NCI-H128 (cell line): ENCODE data around the gene GOLT1A.

Experiments used
- DNase-seq: peaks from one replicate; lab custom pipeline; 2025; ENCODE audit not compliant: unreplicated experiment; lab: John Stamatoyannopoulos, UW

GOLT1A gene

DNA sequence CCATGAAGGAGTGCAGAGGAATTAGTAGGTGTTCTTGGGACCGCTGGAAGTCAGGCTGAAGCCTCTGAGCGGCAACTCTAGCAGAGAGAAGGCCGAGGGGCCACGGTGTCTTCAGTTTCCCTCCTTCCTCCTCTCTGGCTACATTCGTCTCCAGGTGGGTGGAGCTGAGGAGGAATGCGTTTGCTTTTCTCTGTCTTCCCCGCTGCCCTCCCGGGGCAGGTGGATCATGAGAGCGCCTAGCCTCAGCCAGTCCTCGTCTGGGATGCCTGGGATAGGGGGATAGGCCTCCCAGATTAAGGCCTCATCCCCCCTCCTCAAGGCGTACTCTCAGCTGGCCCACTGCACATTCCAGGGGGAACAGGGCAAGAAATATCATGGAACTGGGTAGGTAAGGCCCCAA, 7.5 kb upstream of the GOLT1A start:
- no peak for DNase-seq

DNA sequence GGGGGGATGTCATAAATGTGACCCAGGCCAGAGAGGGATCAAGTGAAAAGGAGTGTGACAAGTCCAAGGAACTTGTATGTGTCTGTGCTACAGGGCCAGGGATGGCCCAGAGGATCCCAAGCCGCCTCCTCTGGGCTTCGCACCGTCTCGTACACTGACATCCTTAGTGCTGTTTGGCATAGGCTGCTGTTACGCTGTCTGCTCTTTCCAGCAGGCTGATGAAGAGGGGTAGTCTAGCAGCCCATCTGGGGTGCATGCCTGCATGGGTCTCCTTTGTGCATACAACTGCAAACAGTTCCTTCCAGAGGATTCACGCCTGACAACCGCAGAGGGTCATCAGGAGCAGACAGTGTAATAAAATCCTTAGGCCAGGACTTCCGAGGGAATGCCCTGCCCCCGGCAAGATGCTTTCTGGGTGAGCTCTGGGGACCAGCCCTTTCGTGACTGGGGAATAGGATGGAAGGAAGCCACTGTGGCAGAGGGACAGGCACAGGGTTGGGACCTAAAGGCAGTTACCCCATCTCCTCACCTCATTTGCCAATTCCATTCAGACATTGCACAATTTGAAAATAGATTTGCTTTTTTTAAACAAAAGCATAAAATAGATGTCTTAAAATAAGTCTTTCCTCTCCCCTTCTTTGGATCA, 6.3 kb upstream of the GOLT1A start:
- DNase-seq = no peak

DNA sequence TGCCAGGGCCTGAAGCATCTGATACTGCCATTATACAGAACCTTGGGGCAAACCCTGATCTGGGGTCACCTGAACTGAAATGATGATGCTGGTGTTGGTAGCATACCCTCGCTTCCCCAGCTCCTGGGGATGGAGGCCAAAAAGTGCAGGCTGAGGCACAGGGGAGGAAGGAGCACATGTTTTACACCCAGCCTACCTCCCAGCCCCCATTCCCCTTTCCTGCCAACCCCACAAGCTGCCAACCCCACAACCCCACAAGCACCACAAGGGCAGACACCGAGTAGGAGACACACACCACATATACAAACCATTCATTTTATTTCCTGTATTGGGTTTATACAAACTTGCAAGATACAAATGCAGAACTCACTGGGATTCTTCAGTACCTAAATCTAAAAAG, 4.8 kb upstream of the GOLT1A start:
- DNase-seq = no peak

DNA sequence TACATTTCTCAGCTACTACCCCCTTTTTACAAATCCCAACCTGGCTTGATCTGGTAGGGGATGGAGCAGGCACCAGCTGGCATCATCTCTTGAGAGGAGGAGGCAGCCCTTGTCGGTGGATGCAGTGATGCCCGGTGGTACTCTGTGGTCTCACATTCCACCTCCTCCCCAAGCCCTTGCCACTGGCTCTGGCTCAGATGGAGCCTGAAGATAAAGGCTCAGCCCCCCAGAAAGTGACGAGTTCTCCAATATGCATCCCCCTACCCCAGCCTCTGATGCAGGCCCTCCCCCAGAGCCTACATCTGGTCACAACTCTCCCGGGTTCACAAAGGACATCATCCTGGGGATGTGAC, 3.8 kb upstream of the GOLT1A start:
- DNase-seq = no peak

DNA sequence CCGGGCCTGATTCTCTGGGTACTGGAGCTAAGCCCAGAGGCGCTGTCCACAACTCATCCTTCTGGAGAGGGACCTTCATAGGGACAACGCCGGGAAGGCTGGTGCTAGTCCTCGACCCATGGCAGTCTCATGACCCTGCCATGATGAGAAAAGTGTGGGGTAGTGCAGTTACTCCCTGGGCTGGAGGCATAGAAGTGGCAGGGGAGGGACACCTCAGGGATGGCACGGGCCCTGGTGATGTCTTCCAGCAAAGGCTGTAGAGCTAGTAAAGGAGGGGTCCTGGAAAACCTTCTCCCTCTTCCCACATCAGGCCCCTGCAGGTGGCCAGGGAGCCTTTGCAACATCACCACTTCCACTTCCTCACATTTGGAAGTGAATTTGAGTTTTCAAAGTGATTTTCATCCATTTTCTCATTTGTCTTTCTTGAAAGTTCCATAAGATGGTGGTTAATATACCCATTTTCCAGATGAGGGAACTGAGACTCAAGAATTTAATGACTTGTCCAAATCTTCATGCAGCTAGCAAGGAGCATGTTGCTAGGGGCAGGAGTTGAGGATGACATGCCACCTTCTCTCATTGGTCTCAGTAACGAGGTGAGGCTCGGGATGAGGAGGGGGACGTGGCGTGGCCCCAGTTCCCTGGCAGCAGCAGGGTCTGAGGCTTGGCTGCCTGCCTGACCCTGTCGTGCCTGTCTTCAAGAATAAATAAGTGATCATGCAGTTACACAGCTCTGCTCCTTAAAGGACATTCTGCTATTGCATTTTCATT, 3.3 kb upstream of the GOLT1A start:
- DNase-seq = no peak

DNA sequence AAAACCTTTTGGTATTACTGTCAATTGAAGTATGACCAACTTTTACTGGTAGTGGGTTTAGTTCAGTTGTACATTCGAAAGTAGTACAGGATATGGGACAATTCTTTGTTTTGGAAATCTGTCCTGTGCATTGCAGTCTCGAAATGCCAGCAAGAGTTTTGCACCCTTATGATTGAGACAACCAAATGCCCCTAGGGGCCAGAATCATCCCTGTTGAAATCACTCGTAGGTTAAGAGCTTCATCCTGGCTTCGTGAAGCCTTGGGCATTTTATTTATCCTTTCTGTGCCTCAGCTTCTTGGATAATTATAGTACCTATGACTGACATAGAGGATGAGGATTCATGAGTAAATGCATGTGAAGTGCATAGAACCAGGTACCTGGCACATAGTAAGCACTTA, 2.4 kb upstream of the GOLT1A start:
- no peak for DNase-seq

DNA sequence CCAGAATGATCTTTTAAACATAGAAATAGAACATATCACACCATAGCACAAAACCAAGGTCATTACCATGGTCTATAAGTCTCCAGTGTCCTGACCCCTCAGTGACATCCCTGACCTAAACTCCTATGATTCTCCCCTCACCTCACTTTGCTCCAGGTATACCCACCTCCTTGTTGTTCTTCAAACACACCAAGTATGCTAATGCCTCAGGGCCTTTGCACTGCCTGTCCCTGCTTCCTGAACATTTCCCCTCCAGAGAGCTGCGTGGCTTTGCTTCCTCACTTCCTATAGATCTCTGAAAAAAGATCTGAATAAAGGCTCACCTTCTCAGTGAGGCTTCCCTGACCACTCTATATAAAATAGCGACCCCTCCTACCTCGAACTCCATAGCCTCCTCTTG, 1.1 kb downstream of the GOLT1A start:
- no peak for DNase-seq

DNA sequence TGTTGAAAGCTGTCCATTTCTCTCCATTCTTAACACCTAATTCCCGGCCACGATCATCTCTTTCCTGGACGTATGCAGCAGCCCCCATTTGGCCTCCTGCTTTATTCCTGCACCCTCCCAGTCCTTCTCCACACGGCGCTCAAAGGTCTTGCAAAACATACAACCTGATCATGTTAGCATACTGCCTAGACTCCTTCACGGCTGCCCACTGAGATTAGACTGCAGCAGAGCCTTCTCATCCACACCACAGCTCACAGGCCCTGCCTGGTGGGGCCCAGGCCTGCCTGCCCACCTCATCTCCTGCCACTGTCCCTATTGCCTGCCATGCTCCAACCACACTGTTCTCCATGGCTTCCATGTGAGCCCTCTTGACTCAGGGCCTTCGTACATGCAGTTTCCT, 2.7 kb downstream of the GOLT1A start:
- no peak for DNase-seq

DNA sequence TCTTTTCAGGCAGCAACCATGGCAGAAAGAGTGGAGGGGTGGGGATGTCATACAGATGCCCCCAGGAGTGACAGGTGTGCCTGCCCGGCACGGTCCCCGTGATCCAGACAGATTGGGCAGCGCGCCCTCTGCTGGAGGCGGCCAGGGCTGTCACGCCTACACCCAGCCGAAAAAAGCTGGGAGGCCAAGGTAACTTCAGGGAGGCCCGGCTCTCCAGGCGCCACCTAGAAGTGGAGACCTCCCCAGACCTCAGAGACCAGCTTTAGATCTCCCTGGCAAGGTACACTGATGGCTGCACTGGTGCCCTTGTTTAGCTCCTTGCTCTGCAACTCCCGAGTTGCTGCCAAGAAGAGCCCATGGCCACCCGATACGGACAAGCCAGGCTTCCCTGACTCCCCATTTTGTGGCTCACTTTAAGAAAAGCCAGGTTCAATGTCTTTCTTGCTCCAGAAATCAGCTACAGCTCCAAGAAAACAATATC, 6.6 kb downstream of the GOLT1A start:
- no peak for DNase-seq

DNA sequence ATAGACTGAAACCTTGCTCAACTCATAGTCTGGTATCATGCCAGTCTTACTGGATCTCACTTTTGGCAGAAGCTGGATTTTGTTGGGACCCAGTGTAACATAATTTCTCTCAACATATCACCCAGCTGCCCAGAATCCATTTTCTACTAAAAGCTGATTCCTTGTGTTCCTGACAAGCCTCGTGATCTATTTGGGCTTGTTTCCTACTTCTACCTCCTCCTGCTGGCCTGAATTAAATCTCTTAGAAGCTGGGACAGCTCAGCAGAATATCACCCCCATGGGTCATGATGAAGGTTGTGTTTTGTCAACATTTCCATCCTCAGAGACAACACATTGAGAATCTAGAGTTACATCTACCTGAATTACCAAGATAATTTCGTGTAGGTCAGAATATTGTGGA, 7.7 kb downstream of the GOLT1A start:
- no peak for DNase-seq

DNA sequence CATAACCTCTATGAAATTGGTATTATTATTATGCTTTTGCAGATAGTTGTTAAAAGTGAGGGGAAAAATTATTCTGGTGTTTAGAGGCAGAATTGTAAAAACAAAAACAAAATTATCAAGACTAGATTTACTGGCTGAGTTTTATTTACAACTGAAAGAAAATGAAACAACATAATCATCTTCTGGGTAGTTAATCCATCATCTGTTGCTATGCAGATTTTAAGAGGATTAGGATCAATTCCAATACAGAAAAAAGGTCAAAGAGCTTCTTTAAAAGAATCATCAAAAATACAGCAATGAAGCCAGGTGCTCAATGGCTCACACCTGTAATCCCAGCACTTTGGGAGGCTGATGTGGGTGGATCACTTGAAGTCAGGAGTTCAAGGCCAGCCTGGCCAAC, 8.3 kb downstream of the GOLT1A start:
- DNase-seq = no peak

DNA sequence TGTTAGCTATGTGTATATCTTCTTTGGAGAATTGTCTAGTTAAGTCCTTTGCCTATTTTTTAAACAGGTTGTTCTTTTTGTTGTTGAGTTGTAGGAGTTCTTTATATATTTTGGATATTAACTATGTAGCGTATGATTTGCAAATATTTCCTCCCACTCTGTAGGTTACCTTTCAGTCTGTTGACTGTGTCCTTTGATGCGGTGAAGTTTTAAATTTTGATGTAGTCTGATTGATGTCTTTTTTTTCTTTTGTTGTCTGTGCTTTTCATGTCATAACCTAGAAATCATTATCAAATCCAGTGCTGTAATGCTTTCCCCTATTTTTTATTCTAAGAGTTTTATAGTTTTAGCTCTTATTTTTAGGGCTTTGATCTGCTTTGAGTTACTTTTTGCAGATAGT, 8.8 kb downstream of the GOLT1A start:
- DNase-seq = no peak

DNA sequence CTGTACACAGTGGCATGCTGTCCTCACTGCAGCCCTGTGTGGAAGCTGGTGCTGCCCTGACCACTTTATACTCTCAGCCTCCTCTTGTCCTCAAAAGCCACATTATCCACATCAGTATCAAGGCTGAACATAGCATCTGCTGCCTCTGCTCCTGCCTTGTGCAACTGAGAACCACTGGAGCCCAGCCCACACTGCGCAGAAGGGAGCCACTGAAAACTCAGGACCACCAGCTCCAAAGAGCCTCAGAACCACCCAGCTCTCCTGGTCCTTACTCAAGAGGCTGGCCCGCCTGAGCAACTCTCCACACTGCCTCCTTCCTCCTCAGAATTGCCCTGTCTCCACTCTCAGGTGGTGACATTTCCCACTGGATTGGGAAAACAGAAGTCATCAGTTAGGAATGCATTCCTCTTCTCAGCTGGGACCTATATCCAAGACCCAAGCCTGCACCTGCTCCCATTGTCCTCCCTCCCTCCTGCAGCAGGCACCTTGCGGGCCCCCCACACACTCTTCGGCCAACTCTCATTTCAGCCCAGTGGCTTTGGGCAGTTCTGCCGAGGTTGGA, 10.5 kb downstream of the GOLT1A start:
- DNase-seq = no peak

DNA sequence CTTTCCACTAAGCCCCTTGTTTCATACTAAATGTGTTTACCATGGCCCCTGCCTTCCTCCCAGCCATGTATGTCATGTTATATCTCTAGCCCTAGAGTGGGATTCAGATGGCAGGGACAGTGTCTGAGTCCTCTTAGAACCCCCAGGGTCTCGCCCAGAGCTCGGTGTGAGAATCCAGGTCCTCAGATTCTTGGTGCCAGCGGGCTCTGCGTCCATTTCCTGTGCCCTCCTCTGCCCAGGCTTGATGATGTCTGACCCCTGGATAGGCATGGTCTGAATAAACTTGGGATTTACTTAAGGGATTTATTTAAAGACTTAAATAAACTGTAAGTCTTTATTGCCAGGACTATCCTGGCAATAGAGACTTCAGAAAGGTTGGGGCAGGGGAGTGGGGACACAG, 11.3 kb downstream of the GOLT1A start:
- no peak for DNase-seq

DNA sequence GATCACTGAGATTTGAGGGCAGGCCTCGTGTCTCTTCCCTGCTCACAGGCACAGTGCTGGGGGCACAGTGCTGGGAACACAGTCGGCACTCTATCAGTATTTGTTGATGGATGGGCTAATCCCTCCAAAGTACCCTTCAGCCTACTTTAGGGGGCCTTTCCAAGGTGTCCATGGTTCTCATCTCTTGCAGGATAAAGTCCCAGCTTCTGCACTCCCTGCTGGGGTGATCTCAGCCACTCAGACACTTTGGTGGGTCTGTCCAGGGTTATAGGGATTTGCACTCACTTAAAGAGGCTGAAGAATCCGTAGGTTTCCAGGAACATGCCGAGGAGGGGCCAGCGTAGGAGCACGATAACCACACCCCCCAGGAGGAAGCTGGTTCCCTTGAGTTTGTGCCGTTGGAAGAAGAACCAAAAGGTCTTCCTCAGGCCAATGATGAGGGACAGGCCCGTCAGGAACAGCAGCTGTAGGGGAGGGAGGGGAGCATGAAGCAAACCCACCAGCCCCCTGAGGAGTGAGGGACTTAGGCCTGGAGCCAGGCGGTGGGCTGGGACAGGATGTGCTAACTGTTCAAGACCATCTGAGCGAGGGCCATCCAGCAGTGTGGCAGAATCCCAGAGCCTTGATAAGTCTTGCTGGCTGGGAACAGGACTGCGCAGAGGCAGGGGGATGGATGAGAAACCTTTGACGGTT, 12.3 kb downstream of the GOLT1A start:
- no peak for DNase-seq

DNA sequence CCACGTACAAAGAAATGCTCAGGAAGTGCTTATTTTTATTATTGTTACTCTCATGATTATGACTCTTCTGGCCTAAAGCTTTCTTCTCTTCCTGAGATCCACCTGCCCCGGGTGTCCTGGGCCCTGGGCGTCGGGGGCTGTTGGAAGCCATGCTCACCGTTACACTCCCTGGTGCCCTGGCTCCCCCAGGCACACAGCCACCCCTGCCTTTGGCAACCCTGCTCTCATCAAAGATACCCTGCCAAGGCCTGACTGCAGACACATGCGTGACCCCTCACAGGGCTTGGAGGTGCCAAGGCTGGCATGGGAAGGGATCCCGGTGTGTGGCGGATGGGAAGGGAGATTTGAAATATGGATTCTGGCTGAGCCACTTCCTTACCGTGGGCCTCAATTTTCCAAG, 14.2 kb downstream of the GOLT1A start:
- no peak for DNase-seq

DNA sequence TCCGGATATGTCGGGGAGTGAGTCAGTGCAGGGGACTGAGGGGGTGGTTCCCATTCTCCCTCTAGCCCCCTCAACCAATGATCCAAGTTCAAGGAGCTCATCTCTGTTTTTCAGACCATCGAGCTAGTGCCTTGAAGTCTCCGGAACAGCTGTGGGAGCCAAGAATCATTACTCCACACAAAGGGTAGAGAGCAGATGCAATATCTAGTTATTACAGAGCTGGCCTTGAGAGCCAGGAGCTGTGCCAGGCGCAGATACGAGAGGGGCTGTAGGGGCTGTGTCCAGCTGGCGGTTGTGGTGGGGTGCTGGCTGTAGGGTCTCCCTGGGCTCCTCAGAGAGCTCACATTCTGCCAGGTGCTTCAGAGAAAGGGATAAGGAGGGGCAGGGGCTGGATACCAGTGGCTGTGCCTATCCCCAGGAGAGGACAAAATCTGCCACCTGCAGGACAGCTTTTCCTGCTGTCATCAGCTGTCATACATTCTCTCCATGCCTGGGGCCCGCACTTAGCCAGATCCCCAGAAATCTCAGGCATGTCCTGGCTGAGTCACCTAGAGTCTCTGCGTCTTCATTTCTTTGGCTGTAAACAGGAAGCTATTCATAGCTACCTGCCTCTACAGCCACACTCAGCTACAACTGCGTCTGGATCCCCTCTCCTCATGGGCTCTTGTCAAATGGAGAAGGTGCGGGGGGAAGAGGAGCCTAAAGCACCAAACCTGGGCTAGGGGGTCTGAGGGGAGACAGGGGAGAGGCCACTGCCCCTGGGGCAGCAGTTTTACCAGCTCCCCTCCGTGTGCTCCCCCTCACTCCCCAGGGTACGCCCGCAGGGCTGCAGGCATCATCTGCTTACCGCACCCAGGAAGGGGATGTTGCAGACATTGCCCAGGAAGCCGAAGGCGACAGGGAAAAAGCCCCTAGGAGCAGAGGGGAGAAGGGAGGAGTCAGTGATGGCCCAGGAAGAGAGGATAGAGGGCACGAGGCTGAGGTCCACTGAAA, 15.1 kb downstream of the GOLT1A start:
- no peak for DNase-seq

DNA sequence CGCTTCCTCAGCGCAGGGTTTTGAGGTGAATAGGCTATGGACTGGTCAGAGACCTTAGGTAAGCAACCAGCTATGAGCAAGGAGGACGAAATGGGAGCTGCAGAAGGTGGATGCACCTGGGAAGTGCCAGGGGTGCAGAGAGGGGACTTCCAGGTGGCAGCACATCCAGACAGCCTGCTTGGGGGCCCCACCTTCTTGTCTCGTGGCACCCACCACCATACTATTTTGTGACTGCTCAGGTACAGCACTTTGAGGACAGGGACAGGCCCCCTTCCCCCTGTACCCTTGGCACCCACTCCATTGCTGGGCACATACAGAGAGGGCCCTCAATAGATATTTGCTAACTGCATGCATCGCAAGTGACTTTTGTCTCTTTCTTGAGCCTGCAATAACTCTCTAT, 16.7 kb downstream of the GOLT1A start:
- DNase-seq = no peak

DNA sequence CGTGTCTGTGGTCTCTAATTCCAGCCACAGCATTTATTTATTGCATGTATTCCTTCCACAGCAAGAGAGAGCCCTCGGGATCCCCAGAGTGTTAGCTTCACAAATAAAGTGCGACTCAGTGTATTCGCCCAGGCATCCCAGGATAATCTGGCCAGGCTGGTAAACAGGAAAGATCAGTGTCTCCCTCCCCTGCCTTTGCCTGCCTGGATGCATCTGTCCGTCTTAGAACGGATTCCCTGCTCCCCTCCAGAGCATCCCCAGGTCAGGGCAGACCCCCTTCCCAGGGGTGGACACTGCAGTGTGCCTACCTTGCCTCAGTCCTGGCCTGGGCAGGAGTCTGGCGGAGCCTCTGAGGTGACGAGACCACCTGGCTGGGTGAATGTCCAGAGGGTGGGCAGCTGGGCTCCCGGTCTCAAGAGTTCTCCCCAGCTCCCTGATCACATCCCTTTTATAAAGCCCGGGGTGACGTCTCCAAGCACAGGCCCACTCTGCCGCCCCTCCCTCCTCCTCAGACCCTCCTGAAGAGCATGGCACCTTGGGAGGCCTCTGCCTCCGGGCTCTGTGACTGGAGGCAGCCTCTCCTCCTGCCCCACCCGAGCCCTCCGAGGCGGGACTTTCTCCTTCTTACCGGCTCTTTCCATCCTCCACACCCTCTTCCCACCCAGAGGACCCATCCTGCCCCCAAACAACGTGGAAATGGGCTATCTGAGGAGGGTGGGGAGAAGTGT, 17.6 kb downstream of the GOLT1A start, which contains the start of gene KISS1:
KISS1 (minus strand) TSS at position 424 of the 728 bp plus-strand sequence. CDS start 3,615 bp downstream, outside the sequence.
- DNase-seq = no peak

DNA sequence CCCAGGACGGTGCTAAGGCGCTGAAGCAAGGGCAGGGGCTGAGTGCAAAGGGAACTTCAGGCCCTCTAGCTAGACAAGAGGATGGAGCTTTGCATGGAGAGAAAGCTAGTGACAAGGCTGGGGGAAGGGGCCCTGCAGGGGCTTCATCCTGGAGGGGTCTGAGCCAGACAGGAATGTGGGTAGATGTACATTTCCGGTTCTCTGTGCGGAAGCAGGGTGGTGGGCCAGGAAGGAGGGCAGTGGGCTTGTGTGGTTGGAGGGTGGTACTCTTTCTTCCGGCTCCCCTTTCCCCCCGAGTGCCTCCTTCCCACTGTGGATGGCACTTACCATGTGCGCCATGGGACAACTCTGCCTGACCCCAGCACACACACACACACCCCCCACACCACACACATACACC, 19.0 kb downstream of the GOLT1A start:
- no peak for DNase-seq
